Measurements from ENCODE around the gene FAM89A.

DNA sequence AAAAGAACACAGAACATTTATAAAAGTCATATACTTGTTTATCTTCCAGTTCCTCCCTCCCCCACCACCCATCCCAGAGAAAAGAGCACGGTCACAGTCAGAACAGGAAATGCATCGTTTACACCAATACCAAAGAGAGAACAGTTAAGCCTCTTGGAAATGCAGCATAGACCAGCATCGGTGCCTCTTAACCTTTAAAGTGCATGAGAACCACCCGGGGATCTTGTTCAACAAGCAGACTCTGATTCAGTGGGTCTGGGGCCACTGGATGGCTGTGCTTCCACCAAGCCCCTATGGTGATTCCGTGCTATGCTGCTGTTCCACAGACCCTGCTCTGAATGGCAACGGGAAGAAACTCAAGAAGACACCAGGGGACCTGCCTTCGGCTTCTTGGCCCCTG lies 19.2 kb downstream of the FAM89A start:
- TF ChIP-seq, protein P1, sequence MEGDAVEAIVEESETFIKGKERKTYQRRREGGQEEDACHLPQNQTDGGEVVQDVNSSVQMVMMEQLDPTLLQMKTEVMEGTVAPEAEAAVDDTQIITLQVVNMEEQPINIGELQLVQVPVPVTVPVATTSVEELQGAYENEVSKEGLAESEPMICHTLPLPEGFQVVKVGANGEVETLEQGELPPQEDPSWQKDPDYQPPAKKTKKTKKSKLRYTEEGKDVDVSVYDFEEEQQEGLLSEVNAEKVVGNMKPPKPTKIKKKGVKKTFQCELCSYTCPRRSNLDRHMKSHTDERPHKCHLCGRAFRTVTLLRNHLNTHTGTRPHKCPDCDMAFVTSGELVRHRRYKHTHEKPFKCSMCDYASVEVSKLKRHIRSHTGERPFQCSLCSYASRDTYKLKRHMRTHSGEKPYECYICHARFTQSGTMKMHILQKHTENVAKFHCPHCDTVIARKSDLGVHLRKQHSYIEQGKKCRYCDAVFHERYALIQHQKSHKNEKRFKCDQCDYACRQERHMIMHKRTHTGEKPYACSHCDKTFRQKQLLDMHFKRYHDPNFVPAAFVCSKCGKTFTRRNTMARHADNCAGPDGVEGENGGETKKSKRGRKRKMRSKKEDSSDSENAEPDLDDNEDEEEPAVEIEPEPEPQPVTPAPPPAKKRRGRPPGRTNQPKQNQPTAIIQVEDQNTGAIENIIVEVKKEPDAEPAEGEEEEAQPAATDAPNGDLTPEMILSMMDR (IDR thresholded peaks at IDR 0.05; ENCODE audit: extremely low read depth in 1 of 2, insufficient read depth in 1 of 2, low read depth in 1 of 2, low read length in 2 of 2), result no peak
- TF ChIP-seq POLR2A (IDR thresholded peaks at IDR 0.05; ENCODE audit: low read depth, low read length) (no peak), POLR2AphosphoS5 (IDR thresholded peaks at IDR 0.05; ENCODE audit: insufficient read depth, low read depth, low read length) (no peak), JUN (IDR thresholded peaks at IDR 0.05; ENCODE audit: borderline replicate concordance, insufficient read depth, insufficient read length, low read depth) (no peak), EZH2 (IDR thresholded peaks at IDR 0.05; ENCODE audit: borderline replicate concordance, low read depth, low read length, severe bottlenecking) (no peak), GATA2 (IDR thresholded peaks at IDR 0.05; ENCODE audit: insufficient read depth, insufficient read length, low read depth, low read length) (no peak)
- TF ChIP-seq, protein P2, sequence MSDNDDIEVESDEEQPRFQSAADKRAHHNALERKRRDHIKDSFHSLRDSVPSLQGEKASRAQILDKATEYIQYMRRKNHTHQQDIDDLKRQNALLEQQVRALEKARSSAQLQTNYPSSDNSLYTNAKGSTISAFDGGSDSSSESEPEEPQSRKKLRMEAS (IDR thresholded peaks at IDR 0.05; ENCODE audit: insufficient read depth, insufficient read length), result no peak

Measured in endothelial cell of umbilical vein (primary cell).